GM12878 (cell line): ENCODE data around the gene LRP8. TPM values are rescaled to one million over a fixed set of nuclear protein-coding genes. Genes with fewer than 3 reads are reported as not detected.

Source experiments
- ATAC-seq: fragments of 200-7000 bp; cut with Tn5 transposase; 3 replicates; pipeline ENCODE4 v1.9.1; 2020; ENCODE audit warnings: mild to moderate bottlenecking, moderate library complexity
- BruUV-seq: library from RNA; stranded (reverse); fragments of 400-500 nt; replicated peaks from 2 replicates; lab custom pipeline; 2021; lab: Mats Ljungman, UMichigan
- CTCF ChIA-PET: fragments of 300-600 bp; sonication (Branson Sonifier 250); formaldehyde crosslinking; extraction: SDS; loops from one replicate; lab custom pipeline; 2021; ENCODE audit warnings: inconsistent platforms; lab: Yijun Ruan, JAX
- POLR2A ChIA-PET: fragments of 350-600 bp; formaldehyde crosslinking; extraction: SDS; loops from one replicate; lab custom pipeline; 2021; ENCODE audit warnings: inconsistent platforms; lab: Charles Lee
- RAD21 ChIA-PET: fragments of 300-600 bp; sonication (Branson Sonifier 250); formaldehyde crosslinking; loops from one replicate; lab custom pipeline; 2023; ENCODE audit warnings: antibody characterized with exemption; ENCODE audit not compliant: unreplicated experiment; lab: Charles Lee
- SMC1A ChIA-PET: fragments of 300-600 bp; sonication (Branson Sonifier 250); formaldehyde crosslinking; loops from one replicate; lab custom pipeline; 2023; ENCODE audit not compliant: unreplicated experiment, uncharacterized antibody; lab: Charles Lee
- DNase-seq: peaks from one replicate; pipeline ENCODE4 v3.0.0-alpha.2; 2011; ENCODE audit warnings: low read depth, low spot score
- FAIRE-seq: peaks from 3 replicates; lab custom pipeline; 2011; peaks lifted over from hg19 to GRCh38; lab: Jason Lieb, UNC
- H2AFZ ChIP-seq: 2 replicates; pipeline ENCODE4 v1.6.0; 2011; ENCODE audit warnings: low read depth, low read length, control low read depth; ENCODE audit not compliant: control insufficient read depth
- H3K27ac ChIP-seq: 2 replicates; pipeline ENCODE4 v1.5.1; 2011; ENCODE audit warnings: control low read depth; ENCODE audit not compliant: control insufficient read depth, insufficient read depth
- H3K27me3 ChIP-seq, 2 experiments: replicated peaks in 1 of 2; 2 replicates each; pipeline versions ENCODE4 v1.6.0 to v1.6.1; 2011; ENCODE audit warnings: low read length in 1 of 2; ENCODE audit not compliant: control insufficient read depth in 2 of 2, insufficient read depth in 2 of 2
- H3K36me3 ChIP-seq, 2 experiments: 2 replicates each; pipeline ENCODE4 v1.5.1; 2011; ENCODE audit warnings: low read length in 1 of 2; ENCODE audit not compliant: control insufficient read depth in 2 of 2, insufficient read depth in 2 of 2
- H3K4me1 ChIP-seq: 2 replicates; pipeline ENCODE4 v1.6.1; 2011; ENCODE audit warnings: mild to moderate bottlenecking, low read length, moderate library complexity, mixed read lengths; ENCODE audit not compliant: control insufficient read depth, insufficient read depth
- H3K4me2 ChIP-seq: 2 replicates; pipeline ENCODE4 v1.6.0; 2011; ENCODE audit warnings: control low read depth; ENCODE audit not compliant: control insufficient read depth, insufficient read depth
- H3K4me3 ChIP-seq: fragments of 200-600 bp; sonication (generic); 2 replicates; pipeline ENCODE4 v1.5.1; 2016
- H3K79me2 ChIP-seq: 2 replicates; pipeline ENCODE4 v1.6.0; 2011; ENCODE audit warnings: low read length; ENCODE audit not compliant: control insufficient read depth, insufficient read depth
- H3K9ac ChIP-seq: 2 replicates; pipeline ENCODE4 v1.8.0; 2011; ENCODE audit warnings: low read length, control low read depth, mixed read lengths; ENCODE audit not compliant: control insufficient read depth, insufficient read depth
- H3K9me3 ChIP-seq: replicated peaks from 3 replicates; pipeline ENCODE4 v1.5.1; 2011; ENCODE audit warnings: mild to moderate bottlenecking, low read length; ENCODE audit not compliant: control insufficient read depth, insufficient read depth
- H4K20me1 ChIP-seq: 2 replicates; pipeline ENCODE4 v1.6.0; 2011; ENCODE audit not compliant: control insufficient read depth, insufficient read depth
- CHD4 ChIP-seq: fragments of 200-600 bp; sonication (generic); IDR thresholded peaks from 2 replicates; pipeline ENCODE4 v1.6.1; 2016; ENCODE audit warnings: mild to moderate bottlenecking
- FOS ChIP-seq: IDR thresholded peaks from 3 replicates; pipeline ENCODE4 v1.6.1; 2011; ENCODE audit warnings: borderline replicate concordance; ENCODE audit not compliant: insufficient read length; ENCODE audit errors: extremely low read depth
- HDAC2 ChIP-seq: fragments of 200-600 bp; sonication (generic); IDR thresholded peaks from 2 replicates; pipeline ENCODE4 v1.6.1; 2017
- NFIC ChIP-seq: IDR thresholded peaks from 2 replicates; pipeline ENCODE4 v1.6.1; 2012; ENCODE audit warnings: low read depth, mild to moderate bottlenecking, inconsistent platforms, low read length, moderate library complexity
- PAX8 ChIP-seq: fragments of 450-650 bp; IDR thresholded peaks from 2 replicates; pipeline ENCODE4 v1.6.1; 2017; ENCODE audit warnings: mild to moderate bottlenecking, moderate library complexity
- RBBP5 ChIP-seq: fragments of 200-600 bp; sonication (generic); conservative IDR thresholded peaks from 2 replicates; pipeline ENCODE4 v1.6.1; 2016
- SP1 ChIP-seq: IDR thresholded peaks from one replicate; pipeline ENCODE4 v1.6.1; 2011; ENCODE audit warnings: low read depth, low read length
- SREBF2 ChIP-seq: IDR thresholded peaks from 2 replicates; pipeline ENCODE4 v1.6.1; 2012; ENCODE audit warnings: mild to moderate bottlenecking, low read length
- YBX1 ChIP-seq: fragments of 450-650 bp; IDR thresholded peaks from 2 replicates; pipeline ENCODE4 v1.6.1; 2016; ENCODE audit warnings: antibody characterized with exemption
- YY1 ChIP-seq: IDR thresholded peaks from 2 replicates; pipeline ENCODE4 v1.6.1; 2011; ENCODE audit warnings: low read depth, mild to moderate bottlenecking, low read length
- WGBS: methylation state at CpG from one replicate; pipeline ENCODE4 v1.1.6; 2016; ENCODE audit warnings: low lambda C conversion rate; ENCODE audit not compliant: insufficient replicate concordance, insufficient coverage; ENCODE audit errors: missing lambda C conversion rate; 5-methylcytosine and 5-hydroxymethylcytosine counted together
- in situ Hi-C: fragments of 300-500 bp; cut with MboI; formaldehyde crosslinking; loops from 9 replicates; pipeline ENCODE4 v1.14.3; 2018; ENCODE audit warnings: mixed read lengths
- intact Hi-C: fragments of 100-400 bp; cut with micrococcal nuclease; formaldehyde crosslinking; loops from one replicate; pipeline ENCODE4 v1.14.2; 2022; ENCODE audit not compliant: unreplicated experiment
- polyA plus RNA-seq, 11 experiments: library from polyadenylated mRNA; depleted of rRNA in 4 of 11; unstranded in 6 of 11; stranded (reverse) in 5 of 11; fragments of >200 nt; fragmentation: Nextera tagmentation in 4 of 11; fragmentation: Illumina TruSeq in 1 of 11; extraction: Ambion mirVana in 4 of 11; extraction: Trizol in 1 of 11; gene quantifications; 1 replicate in 1 of 11; 2 replicates in 10 of 11; pipeline versions ENCODE4 v1.2.1 to v1.2.3, GENCODE V29; 2011 to 2016; ENCODE audit warnings: inconsistent platforms in 2 of 11, missing spikeins in 2 of 11, low read depth in 1 of 11
- total RNA-seq, 4 experiments: library from RNA; depleted of rRNA in 3 of 4; stranded (reverse); fragments of >200 nt in 3 of 4; fragmentation: Illumina TruSeq in 1 of 4; extraction: Trizol in 1 of 4; gene quantifications; 2 replicates each; pipeline versions ENCODE4 v1.2.1 to v1.2.3, GENCODE V29; 2013 to 2021
- TF ChIP-seq, protein P1 (sequence below): fragments of 450-650 bp; IDR thresholded peaks from 2 replicates; pipeline ENCODE4 v1.6.1; 2017; ENCODE audit warnings: mild to moderate bottlenecking, low read depth, inconsistent platforms; ENCODE audit not compliant: poor library complexity, severe bottlenecking
- TF ChIP-seq, protein P2 (sequence below): fragments of 450-650 bp; IDR thresholded peaks from 2 replicates; pipeline ENCODE4 v1.6.1; 2018; ENCODE audit warnings: mild to moderate bottlenecking, low read depth, moderate library complexity; ENCODE audit not compliant: partially characterized antibody

The LRP8 gene
- total and polyA plus RNA-seq, 10 of the 15 experiments (the other 5 are each of a cell fraction or from before 2014, with no cell fraction given): 2.8 to 40.5 (median 22.3) TPM

DNA sequence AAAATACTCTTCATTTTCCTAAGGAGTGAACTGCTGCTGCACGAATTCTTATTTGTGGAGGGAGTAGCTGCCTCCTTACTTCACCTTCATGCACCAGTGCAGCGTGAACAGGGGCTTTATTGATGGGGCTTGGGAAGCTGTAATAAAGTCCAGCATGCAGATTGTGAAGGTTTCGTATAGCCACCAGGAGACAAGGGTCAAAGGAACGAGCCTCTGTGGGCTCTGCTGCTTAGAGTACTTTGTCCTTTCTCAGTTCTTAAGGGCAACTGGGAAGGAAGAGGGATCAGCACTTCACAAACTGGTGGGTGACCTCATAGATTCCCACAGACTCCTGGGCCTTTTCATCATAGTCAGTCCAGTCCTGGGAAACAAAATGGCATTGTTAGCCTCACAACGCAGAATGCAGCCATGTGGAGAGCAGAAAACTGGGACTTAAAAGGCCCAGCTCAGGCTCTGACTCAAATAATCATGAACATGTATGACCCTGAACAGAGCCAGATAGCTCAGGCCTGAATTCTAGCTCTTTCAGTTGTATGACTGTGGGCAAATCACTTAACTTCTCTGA is 113.4 kb downstream of the LRP8 start:
- CTCF ChIA-PET: no interaction called here
- Histone ChIP-seq H2AFZ (no peak overlapping the region), H4K20me1 (no peaks in the 10 kb centered on the region), H3K79me2 (peaks cover 3% of the 10 kb centered on the region)
- BruUV-seq: no TSS peak
- no peak for DNase-seq
- intact Hi-C loops: no loop called here
- in situ Hi-C loops: no loop called here
- TF ChIP-seq SREBF2: no peak
- TF ChIP-seq SP1: no peak
- TF ChIP-seq HDAC2: no peak
- TF ChIP-seq PAX8: no peak
- TF ChIP-seq FOS: no peak
- TF ChIP-seq CHD4: no peak
- TF ChIP-seq, protein P1, sequence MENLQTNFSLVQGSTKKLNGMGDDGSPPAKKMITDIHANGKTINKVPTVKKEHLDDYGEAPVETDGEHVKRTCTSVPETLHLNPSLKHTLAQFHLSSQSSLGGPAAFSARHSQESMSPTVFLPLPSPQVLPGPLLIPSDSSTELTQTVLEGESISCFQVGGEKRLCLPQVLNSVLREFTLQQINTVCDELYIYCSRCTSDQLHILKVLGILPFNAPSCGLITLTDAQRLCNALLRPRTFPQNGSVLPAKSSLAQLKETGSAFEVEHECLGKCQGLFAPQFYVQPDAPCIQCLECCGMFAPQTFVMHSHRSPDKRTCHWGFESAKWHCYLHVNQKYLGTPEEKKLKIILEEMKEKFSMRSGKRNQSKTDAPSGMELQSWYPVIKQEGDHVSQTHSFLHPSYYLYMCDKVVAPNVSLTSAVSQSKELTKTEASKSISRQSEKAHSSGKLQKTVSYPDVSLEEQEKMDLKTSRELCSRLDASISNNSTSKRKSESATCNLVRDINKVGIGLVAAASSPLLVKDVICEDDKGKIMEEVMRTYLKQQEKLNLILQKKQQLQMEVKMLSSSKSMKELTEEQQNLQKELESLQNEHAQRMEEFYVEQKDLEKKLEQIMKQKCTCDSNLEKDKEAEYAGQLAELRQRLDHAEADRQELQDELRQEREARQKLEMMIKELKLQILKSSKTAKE: no peak
- no peak for TF ChIP-seq YBX1
- TF ChIP-seq RBBP5: no peak
- TF ChIP-seq NFIC: no peak
- TF ChIP-seq, protein P2, sequence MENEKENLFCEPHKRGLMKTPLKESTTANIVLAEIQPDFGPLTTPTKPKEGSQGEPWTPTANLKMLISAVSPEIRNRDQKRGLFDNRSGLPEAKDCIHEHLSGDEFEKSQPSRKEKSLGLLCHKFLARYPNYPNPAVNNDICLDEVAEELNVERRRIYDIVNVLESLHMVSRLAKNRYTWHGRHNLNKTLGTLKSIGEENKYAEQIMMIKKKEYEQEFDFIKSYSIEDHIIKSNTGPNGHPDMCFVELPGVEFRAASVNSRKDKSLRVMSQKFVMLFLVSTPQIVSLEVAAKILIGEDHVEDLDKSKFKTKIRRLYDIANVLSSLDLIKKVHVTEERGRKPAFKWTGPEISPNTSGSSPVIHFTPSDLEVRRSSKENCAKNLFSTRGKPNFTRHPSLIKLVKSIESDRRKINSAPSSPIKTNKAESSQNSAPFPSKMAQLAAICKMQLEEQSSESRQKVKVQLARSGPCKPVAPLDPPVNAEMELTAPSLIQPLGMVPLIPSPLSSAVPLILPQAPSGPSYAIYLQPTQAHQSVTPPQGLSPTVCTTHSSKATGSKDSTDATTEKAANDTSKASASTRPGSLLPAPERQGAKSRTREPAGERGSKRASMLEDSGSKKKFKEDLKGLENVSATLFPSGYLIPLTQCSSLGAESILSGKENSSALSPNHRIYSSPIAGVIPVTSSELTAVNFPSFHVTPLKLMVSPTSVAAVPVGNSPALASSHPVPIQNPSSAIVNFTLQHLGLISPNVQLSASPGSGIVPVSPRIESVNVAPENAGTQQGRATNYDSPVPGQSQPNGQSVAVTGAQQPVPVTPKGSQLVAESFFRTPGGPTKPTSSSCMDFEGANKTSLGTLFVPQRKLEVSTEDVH: no peak
- TF ChIP-seq YY1: no peak
- TF ChIP-seq, all 136 proteins: peak for 0
- Histone ChIP-seq H3K4me1 (0 out of 2 replicates have a peak, but pooled peaks cover 2% of the 10 kb centered on the region), H3K27me3 (no peaks in the 10 kb centered on the region), H3K9ac (no peak overlapping the region), H3K4me2 (no peak overlapping the region), H3K4me3 (no peak overlapping the region), H3K27ac (no peak overlapping the region), H3K9me3 (no peaks in the 10 kb centered on the region), H3K36me3 (peaks cover 10 to 23% of the 10 kb centered on the region in 2 experiments)
- FAIRE-seq: no peak
- SMC1A ChIA-PET: interaction anchor here (0.5 to 1.4 kb wide), 2 partner anchors 13 to 745 kb away, joined by 3 to 4 read pairs; no protein-coding TSS in a partner anchor
- POLR2A ChIA-PET: no interaction called here
- RAD21 ChIA-PET: no interaction called here
- WGBS: 80% methylated on average over 5 of the region's 5 CpGs
- no peak for ATAC-seq
